H1 (cell line): ENCODE measurements around the gene HHAT. TPM values are rescaled to one million over a fixed set of nuclear protein-coding genes. Genes with fewer than 3 reads are reported as not detected.
A peak's percentile ranks its signal among the peaks of the same experiment; 100 is the strongest.

ENCODE experiments used
- CTCF ChIA-PET: fragments of 300-600 bp; sonication (Branson Sonifier 250); formaldehyde crosslinking; loops from one replicate; lab custom pipeline; 2021; ENCODE audit not compliant: partially characterized antibody; lab: Charles Lee
- POLR2A ChIA-PET: fragments of 300-600 bp; sonication (Branson Sonifier 250); formaldehyde crosslinking; loops from one replicate; lab custom pipeline; 2021; ENCODE audit warnings: inconsistent platforms; ENCODE audit not compliant: partially characterized antibody; lab: Charles Lee
- DNase-seq, 2 experiments: peaks; one replicate each; pipeline versions ENCODE4 v3.0.0 to v3.0.0-alpha.2; 2010 to 2022; ENCODE audit warnings: low spot score in 2 of 2, low read depth in 1 of 2, mixed read lengths in 1 of 2
- FAIRE-seq: peaks from 2 replicates; lab custom pipeline; 2011; peaks lifted over from hg19 to GRCh38; lab: Jason Lieb, UNC
- H2AFZ ChIP-seq: 2 replicates; pipeline ENCODE4 v1.8.1; 2012; ENCODE audit warnings: low read length, inconsistent platforms
- H2AK5ac ChIP-seq: 2 replicates; pipeline ENCODE4 v1.6.1; 2013; ENCODE audit warnings: low read depth, low read length
- H2BK120ac ChIP-seq: replicated peaks from 2 replicates; pipeline ENCODE3; 2013; ENCODE audit warnings: low read depth, low read length, inconsistent platforms
- H2BK12ac ChIP-seq: 2 replicates; pipeline ENCODE4 v1.6.1; 2013; ENCODE audit warnings: low read depth, low read length
- H2BK15ac ChIP-seq: 2 replicates; pipeline ENCODE4 v1.6.1; 2013; ENCODE audit warnings: low read length
- H2BK20ac ChIP-seq: 2 replicates; pipeline ENCODE4 v1.6.1; 2013; ENCODE audit warnings: low read length
- H2BK5ac ChIP-seq: 2 replicates; pipeline ENCODE4 v1.6.1; 2013; ENCODE audit warnings: low read depth, low read length
- H3K14ac ChIP-seq: 2 replicates; pipeline ENCODE4 v1.6.1; 2013; ENCODE audit warnings: inconsistent platforms; ENCODE audit not compliant: insufficient read length
- H3K18ac ChIP-seq: 2 replicates; pipeline ENCODE4 v1.6.1; 2013; ENCODE audit warnings: low read length; ENCODE audit errors: extremely low read depth
- H3K23ac ChIP-seq: 2 replicates; pipeline ENCODE4 v1.6.1; 2013; ENCODE audit warnings: inconsistent platforms; ENCODE audit not compliant: insufficient read length
- H3K23me2 ChIP-seq: 2 replicates; pipeline ENCODE4 v1.6.1; 2013; ENCODE audit warnings: low read depth, low read length
- H3K27ac ChIP-seq: 2 replicates; pipeline ENCODE4 v1.6.1; 2011; ENCODE audit warnings: low read depth, low read length, inconsistent platforms
- H3K27me3 ChIP-seq, 4 experiments: replicated peaks in 1 of 4; 1 replicate in 1 of 4; 2 replicates in 3 of 4; pipeline versions ENCODE4 v1.6.1 to v1.8.1; 2011 to 2013; ENCODE audit warnings: low read length in 3 of 4, mild to moderate bottlenecking in 3 of 4, inconsistent platforms in 2 of 4, mixed read lengths in 2 of 4, moderate library complexity in 1 of 4; ENCODE audit not compliant: control insufficient read depth in 3 of 4, insufficient read depth in 3 of 4; ENCODE audit errors: extremely low read depth in 1 of 4
- H3K36me3 ChIP-seq, 4 experiments: 2 replicates each; pipeline versions ENCODE4 v1.6.1 to v1.8.1; 2011 to 2013; ENCODE audit warnings: mild to moderate bottlenecking in 4 of 4, low read length in 3 of 4, moderate library complexity in 2 of 4, control low read depth in 1 of 4, inconsistent platforms in 1 of 4; ENCODE audit not compliant: insufficient read depth in 4 of 4, control insufficient read depth in 2 of 4
- H3K4ac ChIP-seq: replicated peaks from 2 replicates; pipeline ENCODE3; 2013; ENCODE audit warnings: low read length, low read depth, mixed read lengths, inconsistent platforms; ENCODE audit not compliant: insufficient read length
- H3K4me1 ChIP-seq, 4 experiments: replicated peaks in 1 of 4; 1 replicate in 1 of 4; 2 replicates in 3 of 4; pipeline versions ENCODE4 v1.6.1 to v1.8.1; 2011 to 2013; ENCODE audit warnings: low read length in 3 of 4, inconsistent platforms in 2 of 4, mixed read lengths in 1 of 4; ENCODE audit not compliant: insufficient read depth in 4 of 4, control insufficient read depth in 3 of 4
- H3K4me2 ChIP-seq, 2 experiments: 2 replicates each; pipeline versions ENCODE4 v1.6.1 to v1.8.1; 2011 to 2013; ENCODE audit warnings: low read depth in 2 of 2, low read length in 2 of 2, control low read depth in 1 of 2, inconsistent platforms in 1 of 2, mild to moderate bottlenecking in 1 of 2; ENCODE audit not compliant: insufficient read depth in 1 of 2
- H3K4me3 ChIP-seq, 4 experiments: fragments of 200-600, 300-600 bp in 1 of 4; sonication (generic), shearing (Covaris generic), sonication (Bioruptor Twin) in 1 of 4; 2 replicates each; pipeline versions ENCODE4 v1.5.1 to v1.8.1; 2011 to 2016; ENCODE audit warnings: low read length in 4 of 4, low read depth in 3 of 4, control low read depth in 2 of 4, inconsistent platforms in 2 of 4, mild to moderate bottlenecking in 2 of 4, mixed read lengths in 1 of 4, moderate library complexity in 1 of 4; ENCODE audit not compliant: insufficient read depth in 2 of 4; ENCODE audit errors: extremely low read depth in 1 of 4
- H3K56ac ChIP-seq: replicated peaks from 2 replicates; pipeline ENCODE3; 2013; ENCODE audit warnings: low read depth, mild to moderate bottlenecking, mixed read lengths, low read length, inconsistent platforms; ENCODE audit not compliant: insufficient read length
- H3K79me1 ChIP-seq: 2 replicates; pipeline ENCODE4 v1.6.1; 2013; ENCODE audit warnings: low read depth, low read length, control low read depth
- H3K79me2 ChIP-seq, 2 experiments: 2 replicates each; pipeline versions ENCODE4 v1.6.1 to v1.8.1; 2012 to 2013; ENCODE audit warnings: low read length in 2 of 2, mild to moderate bottlenecking in 2 of 2, inconsistent platforms in 1 of 2; ENCODE audit not compliant: insufficient read depth in 2 of 2, control insufficient read depth in 1 of 2
- H3K9ac ChIP-seq, 4 experiments: replicated peaks in 1 of 4; 1 replicate in 1 of 4; 2 replicates in 3 of 4; pipeline versions ENCODE4 v1.6.1 to v1.8.1; 2011 to 2013; ENCODE audit warnings: low read depth in 3 of 4, low read length in 3 of 4, control low read depth in 2 of 4, mild to moderate bottlenecking in 2 of 4, moderate library complexity in 2 of 4, inconsistent platforms in 1 of 4; ENCODE audit errors: extremely low read depth in 1 of 4
- H3K9me3 ChIP-seq, 2 experiments: 2 replicates each; pipeline versions ENCODE4 v1.6.1 to v1.8.1; 2012 to 2013; ENCODE audit warnings: mild to moderate bottlenecking in 2 of 2, moderate library complexity in 2 of 2, control low read depth in 1 of 2, inconsistent platforms in 1 of 2, low read depth in 1 of 2, low read length in 1 of 2, mixed read lengths in 1 of 2; ENCODE audit not compliant: insufficient read depth in 2 of 2
- H4K20me1 ChIP-seq, 2 experiments: replicated peaks in 1 of 2; 2 replicates each; pipeline versions ENCODE3 to v1.8.1; 2011 to 2013; ENCODE audit warnings: inconsistent platforms in 2 of 2, low read length in 2 of 2, mild to moderate bottlenecking in 1 of 2; ENCODE audit not compliant: insufficient read depth in 2 of 2, control insufficient read depth in 1 of 2
- H4K5ac ChIP-seq: 2 replicates; pipeline ENCODE4 v1.6.1; 2013; ENCODE audit warnings: low read length, low read depth, mixed read lengths, inconsistent platforms; ENCODE audit not compliant: insufficient read length
- H4K8ac ChIP-seq: 2 replicates; pipeline ENCODE4 v1.8.0; 2013; ENCODE audit warnings: mild to moderate bottlenecking, moderate library complexity, low read length, inconsistent platforms; ENCODE audit not compliant: insufficient read depth; ENCODE audit errors: extremely low read depth
- H4K91ac ChIP-seq: replicated peaks from 2 replicates; pipeline ENCODE3; 2013; ENCODE audit warnings: low read length, mixed read lengths, inconsistent platforms; ENCODE audit not compliant: insufficient read length
- BACH1 ChIP-seq: IDR thresholded peaks from 2 replicates; pipeline ENCODE4 v1.6.1; 2012; ENCODE audit warnings: low read length, improper control_type of control experiment
- BRCA1 ChIP-seq: IDR thresholded peaks from 2 replicates; pipeline ENCODE4 v1.6.1; 2012; ENCODE audit warnings: low read depth, low read length, improper control_type of control experiment
- polyA plus RNA-seq, 7 experiments: library from polyadenylated mRNA; depleted of rRNA in 3 of 7; stranded (reverse) in 5 of 7; unstranded in 2 of 7; fragments of >200 nt in 5 of 7; fragments of 200-250 nt in 2 of 7; gene quantifications; 1 replicate in 5 of 7; 2 replicates in 1 of 7; 4 replicates in 1 of 7; pipeline versions ENCODE4 v1.2.1 to v1.2.3, GENCODE V29; 2011 to 2013; ENCODE audit warnings: missing spikeins in 2 of 7, mixed read lengths in 2 of 7
- total RNA-seq: library from RNA; stranded (reverse); fragmentation: NEBNext Ultra II Directional; extraction: Animal tissue kit (Norgen Biotek cat#: 25700); gene quantifications from 2 replicates; pipeline ENCODE4 v1.2.1, GENCODE V29; 2021

HHAT gene
- total and polyA plus RNA-seq, 2 of the 8 experiments (the other 6 are each of a cell fraction or from before 2014, with no cell fraction given) = 0.15 to 0.51 TPM

DNA sequence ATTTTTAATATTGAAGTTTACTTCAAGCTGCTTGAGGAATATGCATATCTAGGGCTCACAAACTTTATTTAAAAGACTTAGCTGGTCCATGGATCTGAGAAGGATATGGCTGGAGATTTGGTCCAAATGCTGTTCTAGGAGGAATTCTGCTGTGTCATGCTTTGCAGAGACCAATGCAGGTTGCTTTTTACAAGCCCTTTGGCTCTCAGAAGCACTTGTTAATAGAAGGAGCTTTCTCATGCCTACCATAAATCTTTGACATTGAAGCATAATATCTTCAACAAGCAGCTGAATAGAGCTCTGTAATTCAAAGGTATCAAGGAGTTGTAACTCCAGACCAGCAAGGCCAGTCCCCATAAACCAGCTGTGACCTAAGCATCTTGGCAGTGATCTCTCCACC lies 299.1 kb downstream of the HHAT start:
- H3K18ac ChIP-seq = no peak overlapping the region
- no peak overlapping the region for H3K23ac ChIP-seq
- no peak overlapping the region for H3K9ac ChIP-seq
- H3K14ac ChIP-seq = no peak overlapping the region
- no peak overlapping the region for H3K56ac ChIP-seq
- H3K4ac ChIP-seq = no peak overlapping the region
- H3K9me3 ChIP-seq = no peaks in the 10 kb centered on the region
- H3K79me2 ChIP-seq = no peaks in the 10 kb centered on the region
- H3K27ac ChIP-seq = no peak overlapping the region
- POLR2A ChIA-PET = no interaction called here
- H4K8ac ChIP-seq = no peak overlapping the region
- H2BK20ac ChIP-seq = no peak overlapping the region
- no peak for FAIRE-seq
- no peaks in the 10 kb centered on the region for H3K36me3 ChIP-seq
- CTCF ChIA-PET = interaction anchor here (1.1 to 1.3 kb wide), 2 partner anchors 10 to 11 kb away, joined by 3 read pairs; no protein-coding TSS in a partner anchor
- H3K23me2 ChIP-seq = no peaks in the 10 kb centered on the region
- no peak for DNase-seq
- no peak overlapping the region for H2BK120ac ChIP-seq
- no peak overlapping the region for H4K91ac ChIP-seq
- H2AFZ ChIP-seq = no peak overlapping the region
- H3K27me3 ChIP-seq = no peaks in the 10 kb centered on the region
- H3K79me1 ChIP-seq = no peaks in the 10 kb centered on the region
- H2BK5ac ChIP-seq = no peak overlapping the region
- H2BK15ac ChIP-seq = no peak overlapping the region
- no peak overlapping the region for H4K5ac ChIP-seq
- H2BK12ac ChIP-seq = no peak overlapping the region
- H3K4me2 ChIP-seq = no peak overlapping the region
- no peaks in the 10 kb centered on the region for H4K20me1 ChIP-seq
- H3K4me1 ChIP-seq = no peaks in the 10 kb centered on the region
- TF ChIP-seq BRCA1 (no peak), BACH1 (peak; percentile 64; the same call in 1 of the 2 replicates)
- no peak overlapping the region for H3K4me3 ChIP-seq
- H2AK5ac ChIP-seq = no peak overlapping the region
